Stimulated activated CD8-positive, alpha-beta memory T cell treated with anti-CD3 and anti-CD28 coated beads, Interleukin-12 subunit alpha, Interleukin-12 subunit beta, amount 100 ng/mL, for 24 hours (primary cell): ENCODE measurements around the gene TWF1.
"Not testable (repeated sequence)": the region's sequence is repeated elsewhere in the genome, so short reads cannot be mapped to it uniquely, and the experiment has no call there.

Experiments used
- DNase-seq: peaks from one replicate; pipeline ENCODE4 v3.0.0-alpha.2; 2020; ENCODE audit errors: extremely low read depth

The TWF1 gene

DNA sequence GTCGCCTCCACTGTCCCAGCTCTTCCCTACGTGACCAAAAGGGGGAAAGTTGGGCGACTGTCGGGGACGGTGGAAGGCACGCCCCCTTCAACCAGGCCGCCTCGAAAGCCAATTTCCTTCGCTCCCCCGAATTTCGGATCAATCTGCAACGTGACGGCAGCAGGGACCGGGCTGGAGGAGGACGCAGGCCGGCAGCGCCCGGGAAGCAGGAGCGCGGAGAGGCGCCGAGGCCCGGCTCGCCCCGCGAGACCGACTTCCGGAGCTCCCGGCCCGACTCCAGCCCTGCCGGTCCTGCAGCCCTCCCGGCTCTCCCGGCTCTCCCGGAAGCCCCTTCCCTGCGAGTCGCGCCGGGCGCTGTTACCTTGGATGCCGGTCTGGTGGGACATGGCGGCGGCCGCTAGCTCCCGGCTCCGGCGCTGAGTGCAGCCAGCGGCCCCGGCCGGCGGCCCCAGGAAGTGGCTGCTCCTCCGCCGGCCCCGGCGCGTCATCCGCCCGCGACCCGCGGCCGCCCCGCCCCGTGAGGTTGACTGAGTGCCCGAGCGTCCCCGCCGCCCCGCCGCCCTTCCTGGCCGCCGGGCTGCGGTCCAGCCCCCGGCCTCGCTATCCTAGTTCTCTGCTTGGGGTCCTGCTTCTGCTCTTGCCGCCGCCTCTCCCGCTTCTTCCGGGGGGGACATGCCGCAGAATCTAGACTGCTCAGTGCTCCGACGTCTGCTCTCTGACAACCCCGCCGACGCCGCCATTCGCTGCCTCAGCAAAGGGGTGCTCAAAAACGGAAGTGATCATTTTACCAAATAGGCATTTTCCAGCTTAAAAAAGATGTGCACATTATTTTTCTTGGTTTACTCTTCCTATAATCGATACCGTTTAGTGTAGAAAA is at the start of gene TWF1:
TWF1 (minus strand) TSS at position 458 of the 877 bp plus-strand sequence; CDS start at position 386, 72 bp downstream.
- DNase-seq: peak; percentile 73

DNA sequence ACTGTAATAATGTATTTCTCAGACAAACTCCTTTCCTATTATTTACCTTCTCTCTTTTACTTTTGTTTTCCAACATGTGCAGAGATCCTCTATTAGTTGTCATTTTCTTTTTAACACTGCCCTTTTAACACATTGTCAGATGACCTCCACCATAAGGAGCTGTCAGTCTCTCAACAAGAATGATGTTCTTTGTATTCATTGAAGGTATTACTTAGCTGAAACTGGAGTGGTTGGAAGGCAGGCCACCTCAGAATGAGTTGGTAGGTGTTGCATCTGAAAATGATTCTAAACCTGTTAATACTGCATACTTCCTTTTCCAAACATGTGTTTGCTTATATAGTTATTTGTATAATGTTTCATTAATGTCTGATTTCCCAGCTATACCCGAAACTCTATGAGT is 46.6 kb upstream of the TWF1 start:
- no peak for DNase-seq

DNA sequence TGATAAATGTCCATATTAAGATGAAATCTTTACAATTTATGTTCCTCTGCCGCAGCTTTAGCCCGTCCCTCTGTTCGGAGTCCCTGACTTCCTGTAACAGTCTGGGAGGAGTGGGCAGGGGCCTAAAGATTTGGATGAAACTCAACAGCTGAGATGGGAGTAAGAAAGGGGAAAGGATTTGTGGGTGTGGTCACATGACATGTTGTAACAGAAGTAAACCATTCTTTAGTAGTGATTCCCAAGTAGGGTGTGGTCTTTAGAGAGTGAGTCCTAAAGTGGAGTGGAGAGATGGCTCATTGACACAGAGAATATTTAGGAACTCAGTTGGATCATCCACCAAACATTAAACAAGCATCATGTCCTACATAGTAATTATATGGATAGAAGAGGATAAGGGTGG is 42.7 kb upstream of the TWF1 start:
- no peak for DNase-seq

DNA sequence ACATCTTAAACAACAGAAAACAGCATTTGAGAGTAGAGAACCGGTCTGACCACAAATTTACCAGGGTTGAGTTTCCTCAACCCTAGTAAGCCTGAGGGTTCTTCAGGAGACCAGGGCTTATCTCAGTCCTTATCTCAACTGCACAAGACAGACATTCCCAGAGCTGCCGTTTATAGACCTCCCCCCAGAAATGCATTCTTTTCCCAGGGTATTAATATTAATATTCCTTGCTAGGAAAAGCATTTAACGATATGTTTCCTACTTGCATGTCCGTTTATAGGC is 42.0 kb upstream of the TWF1 start:
- no peak for DNase-seq

DNA sequence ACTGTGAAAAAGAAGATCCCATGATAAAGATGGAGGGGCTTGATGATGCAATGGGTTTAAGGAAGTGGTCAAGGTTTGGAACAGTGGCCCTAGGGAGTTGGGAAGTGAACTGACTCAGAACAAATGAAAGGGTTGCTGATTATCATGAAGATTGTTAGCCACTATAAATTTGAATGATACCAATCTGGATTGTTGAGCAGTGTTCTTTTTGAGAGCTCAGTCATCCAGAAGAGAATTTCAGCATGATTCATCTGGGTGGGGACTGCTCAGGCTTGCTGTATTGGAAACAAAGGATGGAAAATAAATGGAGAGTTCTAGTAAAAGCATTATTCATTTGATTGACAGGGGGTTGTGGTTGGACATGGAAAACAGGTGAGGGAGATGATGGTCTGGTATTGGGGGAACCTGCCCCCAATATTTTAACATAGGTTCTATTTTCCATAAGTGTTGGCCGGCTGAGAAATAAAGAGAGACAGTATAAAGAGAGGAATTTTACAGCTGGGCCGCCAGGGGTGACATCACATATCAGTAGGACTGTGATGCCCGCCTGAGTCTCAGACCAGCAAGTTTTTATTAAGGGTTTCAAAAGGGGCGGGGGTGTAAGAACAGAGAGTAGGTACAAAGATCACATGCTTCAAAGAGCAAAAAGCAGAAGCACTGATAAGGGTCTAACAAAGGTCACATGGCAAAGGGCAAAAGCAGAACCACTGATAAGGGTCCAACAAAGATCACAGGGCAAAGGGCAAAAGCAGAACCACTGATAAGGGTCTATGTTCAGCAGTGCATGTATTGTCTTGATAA is 41.5 kb upstream of the TWF1 start:
- DNase-seq: not testable (repeated sequence)

DNA sequence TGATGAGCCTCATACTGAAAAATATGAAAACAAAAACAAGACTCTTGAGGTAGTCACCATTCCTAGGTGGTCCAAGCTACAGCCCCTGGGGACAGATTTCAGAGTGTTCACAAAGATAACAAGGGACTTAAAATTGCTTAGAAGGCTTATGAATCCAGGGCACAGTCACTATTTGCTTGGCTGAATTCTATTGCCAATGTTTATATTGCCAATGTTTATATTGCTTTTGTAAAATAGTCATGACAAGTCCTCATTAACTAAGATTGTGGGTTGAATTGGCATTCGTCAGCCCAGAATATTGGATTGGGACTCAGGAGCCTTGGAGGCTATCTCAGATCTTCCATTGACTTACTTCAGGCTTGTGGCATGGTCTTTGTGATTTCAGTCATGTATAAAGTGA is 36.1 kb upstream of the TWF1 start:
- no peak for DNase-seq

DNA sequence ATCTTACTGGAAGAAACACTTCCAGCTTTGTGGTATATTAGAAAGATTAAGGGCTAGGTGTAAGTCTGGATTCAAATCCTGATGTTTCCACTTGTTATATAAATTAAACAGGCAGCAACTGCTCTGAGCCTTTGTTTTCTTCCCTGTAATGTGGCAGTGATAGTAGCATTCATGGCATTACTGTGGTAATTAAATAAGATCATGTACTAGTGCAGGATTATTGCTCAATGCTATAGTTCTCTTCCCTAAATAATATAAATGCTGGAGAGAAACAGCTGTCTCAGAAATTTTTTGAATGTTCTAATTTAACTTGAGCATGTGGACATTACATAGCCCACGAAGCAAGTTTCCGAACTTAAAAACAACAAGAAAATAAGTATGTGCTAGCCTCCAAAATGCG is 35.1 kb upstream of the TWF1 start:
- DNase-seq: no peak

DNA sequence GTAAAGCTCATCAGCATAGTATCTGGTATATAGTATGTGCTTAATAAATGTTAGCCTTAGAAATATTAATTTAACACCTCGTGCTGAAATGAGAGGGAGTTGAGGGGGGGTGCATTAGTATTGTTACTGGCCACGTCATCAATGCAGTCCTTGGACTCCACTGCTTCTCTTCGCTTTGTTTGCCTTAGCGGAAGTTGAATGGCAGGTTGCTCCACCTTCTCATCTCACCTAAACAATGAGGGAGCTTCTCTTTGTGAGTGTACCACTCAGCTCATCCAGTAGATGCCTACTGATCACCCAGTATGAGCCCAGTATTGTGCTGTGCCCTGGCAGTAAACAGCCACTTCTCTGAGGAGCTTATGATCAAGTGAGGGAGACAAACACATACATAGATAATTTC is 34.2 kb upstream of the TWF1 start:
- DNase-seq: no peak

DNA sequence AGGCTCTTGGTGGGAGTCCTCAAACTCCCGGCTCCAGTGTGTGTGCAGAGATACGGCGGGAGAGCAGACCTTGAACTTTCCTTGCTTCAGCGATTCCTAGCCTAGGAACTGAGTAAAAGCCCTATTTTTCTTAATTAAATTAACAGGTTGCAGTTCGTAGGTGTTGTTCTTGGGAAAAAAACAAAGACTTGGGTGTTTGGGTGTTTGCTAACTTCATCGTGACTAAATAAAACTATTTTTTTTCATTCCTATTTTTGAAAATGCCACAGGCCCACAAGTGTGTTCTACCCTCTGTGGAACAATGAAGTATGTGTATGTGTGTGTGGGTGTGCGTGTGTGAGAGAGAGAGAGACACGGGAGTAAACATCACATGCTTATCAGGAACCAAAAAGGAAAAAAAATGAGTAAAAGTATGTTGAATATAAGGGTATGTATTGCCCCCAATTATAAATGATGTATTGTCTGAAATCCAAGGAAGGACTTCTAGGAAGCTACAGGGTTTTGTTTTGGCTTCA is 30.4 kb upstream of the TWF1 start:
- no peak for DNase-seq

DNA sequence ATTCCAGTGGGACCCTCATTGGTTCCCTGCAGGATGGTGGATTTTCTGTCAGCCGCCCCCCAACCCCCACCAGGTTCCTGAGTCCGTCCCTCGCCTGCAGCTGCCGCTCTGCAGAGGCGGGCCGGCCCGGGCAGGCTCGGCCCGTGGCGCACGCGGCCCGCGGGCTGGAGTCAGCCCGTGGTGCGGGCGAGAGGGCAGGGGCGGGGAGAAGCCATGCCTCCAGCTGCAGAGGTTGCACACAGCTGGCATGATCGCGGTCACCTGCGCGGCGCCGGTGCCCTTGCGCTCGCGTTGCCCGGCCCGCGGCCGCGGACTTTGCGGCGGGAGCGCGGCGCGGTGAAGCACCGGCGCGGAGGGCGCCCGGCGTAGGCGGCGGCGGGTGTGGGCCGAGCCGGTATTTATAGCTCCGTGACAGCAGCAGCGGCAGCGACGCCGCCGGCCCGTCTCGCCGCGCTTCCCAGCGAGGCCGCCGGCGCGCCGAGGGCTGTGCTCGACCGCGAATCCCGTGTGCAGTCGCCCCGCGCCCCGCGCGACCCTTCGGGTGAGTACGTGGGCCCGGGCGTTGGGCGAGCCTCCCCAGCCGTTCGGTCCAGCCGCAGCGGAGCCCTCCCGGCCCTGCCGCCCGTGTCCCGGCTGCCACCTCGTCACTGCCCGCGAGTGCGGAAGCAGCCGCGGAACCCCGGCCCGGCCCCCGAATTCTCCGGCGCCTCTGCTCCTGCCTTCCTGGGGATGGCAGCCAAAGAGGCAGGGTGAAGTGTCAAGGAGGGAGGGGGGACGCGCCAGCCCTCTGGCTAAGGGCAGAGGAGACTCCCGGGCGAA is 29.7 kb upstream of the TWF1 start, which contains the start of gene TMEM117:
TMEM117 (plus strand) TSS at position 426 of the 819 bp plus-strand sequence.
- DNase-seq: no peak

DNA sequence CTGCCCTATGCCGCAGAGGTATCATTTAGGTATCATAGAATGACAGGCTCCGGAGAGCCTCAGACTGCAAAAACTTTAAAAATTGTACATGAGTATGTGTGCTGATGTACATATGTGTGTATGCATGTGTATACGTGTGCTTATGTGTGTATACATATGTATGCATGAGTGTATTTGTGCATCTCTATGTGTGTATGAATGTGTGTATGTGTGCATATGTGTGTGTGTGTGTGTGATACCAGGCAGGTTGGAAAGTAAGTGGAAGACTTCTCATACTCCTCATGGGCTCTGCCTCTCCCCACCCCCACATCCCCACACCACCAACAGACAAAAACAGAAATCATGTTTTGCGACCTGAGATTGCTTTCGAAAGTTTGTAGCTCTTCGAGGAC is 29.1 kb upstream of the TWF1 start:
- DNase-seq: no peak

DNA sequence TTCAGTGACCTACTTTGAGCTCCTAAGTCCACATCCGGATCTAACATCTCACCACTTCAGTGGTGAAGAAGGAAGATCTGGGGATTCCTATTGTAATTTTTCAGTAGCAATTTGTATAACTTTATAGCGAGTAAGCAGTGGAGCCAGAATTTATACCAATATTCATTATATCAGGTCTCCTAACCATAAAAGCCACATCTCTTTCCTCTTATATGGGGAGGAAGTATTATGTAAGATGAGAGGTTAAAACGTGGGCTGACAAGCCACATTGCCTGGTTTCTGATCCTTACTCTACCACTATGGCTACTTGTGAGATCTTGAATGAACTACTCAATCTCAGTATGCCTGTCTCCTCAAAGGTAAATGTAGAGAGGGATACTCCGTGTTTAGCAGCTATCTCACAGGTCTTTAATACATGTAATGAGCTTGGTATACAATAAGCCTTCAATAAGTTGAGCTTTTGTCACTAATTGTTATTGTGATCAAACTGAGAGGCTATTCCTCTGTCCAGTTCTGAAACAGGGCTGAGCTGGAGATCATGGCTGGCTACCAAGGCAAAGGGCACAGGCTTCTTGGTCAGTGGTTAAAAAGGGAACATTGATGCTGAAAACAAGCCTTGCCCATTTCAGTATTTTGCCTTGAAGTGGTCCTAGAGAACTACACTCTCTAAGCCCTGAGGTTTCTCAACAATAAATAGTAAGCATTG is 26.5 kb upstream of the TWF1 start:
- no peak for DNase-seq

DNA sequence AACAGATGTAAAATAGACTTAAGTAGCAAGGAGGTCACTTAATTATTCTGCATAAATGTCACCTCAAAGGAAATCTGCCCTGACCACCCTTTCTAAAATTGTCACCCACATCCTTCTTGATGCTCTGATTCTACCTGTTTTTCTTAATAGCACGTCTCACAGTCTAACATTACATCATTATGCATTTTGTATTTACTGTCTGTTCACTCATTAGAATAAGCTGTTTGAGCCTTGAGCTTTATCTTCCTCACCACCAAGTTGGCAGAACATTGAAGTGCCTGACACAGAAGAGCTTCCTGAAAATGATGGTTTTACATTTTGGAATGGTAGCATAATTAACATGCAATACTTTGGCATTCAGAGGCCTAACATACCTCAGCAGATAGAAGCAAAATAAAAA is 21.0 kb upstream of the TWF1 start:
- DNase-seq: no peak

DNA sequence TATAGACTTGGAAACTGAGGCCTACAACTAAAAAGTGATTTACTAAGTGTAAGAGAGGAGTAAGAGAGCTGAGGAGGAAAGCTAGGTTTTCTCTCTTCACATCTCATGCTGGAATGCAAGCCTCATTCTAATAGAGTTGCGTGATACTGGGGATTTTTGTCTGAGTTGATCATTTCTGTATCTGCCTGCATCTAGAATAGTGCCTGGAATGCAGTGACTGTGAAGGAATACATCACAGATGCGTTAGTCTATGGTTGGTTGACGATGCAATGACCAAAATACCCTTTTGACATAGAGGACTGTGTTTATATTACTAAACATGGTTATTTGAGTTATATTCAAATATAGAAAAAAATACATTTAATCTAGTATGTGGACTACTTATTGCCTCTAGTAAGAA is 20.6 kb upstream of the TWF1 start:
- DNase-seq: no peak

DNA sequence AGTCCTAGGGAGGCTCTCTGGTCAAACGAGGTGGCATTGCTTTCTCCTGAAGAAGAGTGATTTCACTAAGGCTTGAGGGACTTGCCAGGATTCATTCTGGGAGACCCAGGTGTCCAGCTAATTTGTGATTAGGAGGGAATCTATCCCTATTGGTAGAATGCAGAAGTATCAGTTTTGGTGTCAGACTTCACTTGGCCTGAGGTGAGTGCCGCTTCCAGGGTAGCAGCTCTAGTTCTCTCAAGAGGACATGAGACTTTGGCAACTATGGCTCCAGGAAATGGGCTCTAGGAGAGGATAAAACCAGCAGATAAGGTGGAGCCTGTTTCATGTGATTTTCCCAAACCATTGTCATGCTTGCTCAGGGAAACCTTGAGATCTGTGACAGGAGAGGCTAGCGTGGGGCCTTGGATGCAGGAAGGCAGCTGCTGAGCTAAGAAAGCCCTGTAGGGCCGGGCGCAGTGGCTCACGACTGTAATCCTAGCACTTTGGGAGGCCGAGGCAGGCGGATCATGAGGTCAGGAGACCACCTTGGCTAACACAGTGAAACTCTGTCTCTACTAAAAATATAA is 18.2 kb upstream of the TWF1 start:
- no peak for DNase-seq

DNA sequence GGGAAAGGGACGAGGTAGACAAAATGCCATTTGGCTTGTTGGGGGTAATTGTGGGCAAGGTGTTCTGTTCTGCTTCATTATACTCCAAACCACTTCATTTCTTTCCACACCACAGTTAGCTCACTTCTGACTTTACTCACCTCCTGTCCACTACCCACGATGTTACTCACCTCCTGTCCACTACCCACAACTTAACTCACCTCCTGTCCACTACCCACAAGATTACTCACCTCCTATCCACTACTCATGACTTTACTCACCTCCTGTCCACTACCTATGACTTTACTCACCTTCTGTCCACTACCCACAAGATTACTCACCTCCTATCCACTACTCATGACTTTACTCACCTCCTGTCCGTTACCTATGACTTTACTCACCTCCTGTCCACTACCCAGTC is 10.1 kb upstream of the TWF1 start:
- DNase-seq: no peak

DNA sequence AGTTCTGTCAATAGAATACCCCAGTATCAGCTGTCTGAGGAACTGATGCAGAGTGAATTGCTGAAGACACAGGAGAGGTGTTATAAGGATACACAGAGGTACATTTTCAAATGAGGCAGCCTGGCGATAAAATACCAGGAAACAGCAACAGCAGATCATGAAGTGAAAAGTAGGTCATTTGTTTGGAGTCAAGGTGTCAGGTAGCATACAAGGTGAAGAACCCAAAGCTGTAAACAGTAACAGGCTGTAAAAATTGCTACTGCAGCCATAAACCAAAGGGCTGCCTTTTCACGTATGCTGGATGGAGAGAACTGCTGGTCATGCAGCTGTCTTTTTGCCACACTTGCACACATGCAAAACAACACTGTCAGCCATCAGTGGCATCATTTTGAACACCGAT is 9.3 kb upstream of the TWF1 start:
- DNase-seq: no peak

DNA sequence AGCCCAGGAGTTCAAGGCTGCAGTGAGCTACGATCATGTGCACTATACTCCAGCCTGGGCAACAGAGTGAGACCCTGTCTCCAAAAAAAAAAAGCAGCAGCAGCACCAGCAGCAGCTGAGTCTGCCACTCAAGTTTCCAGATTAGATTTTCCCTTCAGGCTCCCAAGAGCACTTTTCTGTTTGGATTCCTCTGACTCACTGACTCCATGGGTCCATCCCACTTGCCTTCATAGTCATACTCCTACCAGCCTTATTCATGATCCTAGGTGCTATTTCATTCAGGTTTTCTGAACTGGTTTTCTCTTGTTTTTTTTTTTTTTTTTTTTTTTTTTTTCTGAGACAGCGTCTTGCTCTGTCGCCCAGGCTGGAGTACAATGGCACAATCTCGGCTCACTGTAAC is 6.8 kb upstream of the TWF1 start:
- no peak for DNase-seq

DNA sequence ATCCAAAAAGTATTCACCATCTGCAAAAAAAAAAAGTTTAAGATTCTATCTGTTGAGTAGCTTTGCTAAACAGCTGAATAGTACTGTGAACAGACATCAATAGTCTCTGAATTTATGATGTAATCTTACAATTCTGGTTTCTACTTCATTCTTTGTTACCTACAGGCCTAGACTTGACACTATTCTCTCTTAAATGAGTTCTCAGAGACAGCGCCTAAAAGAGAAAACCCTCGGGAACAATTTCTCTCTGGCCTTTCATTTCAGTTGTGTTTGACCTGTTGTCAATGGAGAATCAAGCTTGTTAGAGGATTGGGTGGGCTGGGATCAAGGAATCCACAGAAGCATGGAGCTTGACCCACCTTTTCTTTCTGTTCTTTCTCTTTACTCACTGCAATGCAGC is 5.9 kb upstream of the TWF1 start:
- no peak for DNase-seq

DNA sequence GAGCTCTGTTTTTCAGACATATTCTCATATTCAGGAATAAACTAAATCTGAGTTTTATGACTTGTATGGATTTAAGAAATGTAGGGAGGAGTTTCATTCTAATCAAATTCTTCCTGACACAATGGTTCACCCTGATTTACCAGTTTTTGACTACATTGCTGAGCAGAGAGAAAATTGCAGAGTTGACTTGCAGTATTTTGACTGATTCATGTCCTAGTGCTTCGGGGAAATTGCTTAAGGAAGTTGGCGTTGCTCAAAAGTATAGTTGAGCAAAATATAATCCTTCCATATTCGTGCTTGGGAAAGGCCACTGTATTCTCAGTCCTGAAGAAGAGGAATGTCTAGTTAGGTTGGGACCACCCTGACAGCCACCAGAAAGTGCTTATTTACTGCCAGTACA is 1.3 kb upstream of the TWF1 start:
- no peak for DNase-seq

DNA sequence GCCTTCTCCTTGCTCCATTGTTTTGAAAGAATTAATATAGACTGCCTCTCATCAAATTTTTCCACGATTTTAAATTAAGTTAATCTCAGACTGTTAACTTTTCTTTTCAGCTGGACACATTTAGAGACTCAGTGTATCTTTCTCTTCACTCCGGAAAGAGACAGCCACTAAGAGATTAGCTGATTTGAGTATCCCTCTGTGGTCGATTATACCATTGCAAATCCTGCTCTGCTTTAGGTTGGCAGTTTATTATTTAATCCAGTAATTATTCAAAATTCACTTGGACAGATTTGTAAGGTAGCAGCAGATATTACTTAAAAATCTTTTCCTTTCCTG is 588 bp upstream of the TWF1 start:
- no peak for DNase-seq
